Stimulated activated CD8-positive, alpha-beta memory T cell treated with anti-CD3 and anti-CD28 coated beads, Interleukin-4, amount 100 ng/mL, for 24 hours (primary cell): ENCODE results near the gene MYBL2.

Experiments
- DNase-seq: peaks from one replicate; pipeline ENCODE4 v3.0.0-alpha.2; 2020; ENCODE audit warnings: low read depth

MYBL2 gene

GRCh38 chr20:43723735-43724134, 56.8 kb downstream of the MYBL2 start:
- DNase-seq: no peak

- DNase-seq: no peak
Measured at GRCh38 chr20:43724383-43724782, 57.5 kb downstream of the MYBL2 start.

- DNase-seq: no peak
Measured at GRCh38 chr20:43725666-43726065, 58.8 kb downstream of the MYBL2 start.

GRCh38 chr20:43726333-43726732, 59.4 kb downstream of the MYBL2 start:
- DNase-seq: no peak

- no peak for DNase-seq
Measured at GRCh38 chr20:43726811-43727338, 60.0 kb downstream of the MYBL2 start, which contains the start of gene GTSF1L. GTSF1L (minus strand) TSS chr20:43727002; CDS start chr20:43726694, 308 bp downstream.

- DNase-seq: no peak
Measured at GRCh38 chr20:43727980-43728590, 61.2 kb downstream of the MYBL2 start.

GRCh38 chr20:43728686-43729255, 61.9 kb downstream of the MYBL2 start:
- DNase-seq: no peak

- DNase-seq: no peak
Measured at GRCh38 chr20:43731469-43731868, 64.6 kb downstream of the MYBL2 start.

GRCh38 chr20:43731927-43732326, 65.0 kb downstream of the MYBL2 start:
- DNase-seq: no peak

- DNase-seq: peak; percentile 14
Measured at GRCh38 chr20:43736588-43737158, 69.8 kb downstream of the MYBL2 start.

- no peak for DNase-seq
Measured at GRCh38 chr20:43737925-43738324, 71.0 kb downstream of the MYBL2 start.

- DNase-seq: no peak
Measured at GRCh38 chr20:43739148-43739749, 72.3 kb downstream of the MYBL2 start.

- DNase-seq: no peak
Measured at GRCh38 chr20:43740642-43741041, 73.7 kb downstream of the MYBL2 start.

- no peak for DNase-seq
Measured at GRCh38 chr20:43744151-43744611, 77.3 kb downstream of the MYBL2 start.

GRCh38 chr20:43744966-43745730, 78.2 kb downstream of the MYBL2 start:
- DNase-seq: no peak

- DNase-seq: no peak
Measured at GRCh38 chr20:43746344-43747137, 79.6 kb downstream of the MYBL2 start.

- no peak for DNase-seq
Measured at GRCh38 chr20:43748274-43748673, 81.4 kb downstream of the MYBL2 start.

GRCh38 chr20:43749734-43750294, 82.9 kb downstream of the MYBL2 start:
- DNase-seq: peak; percentile 73

GRCh38 chr20:43750774-43751166, 83.9 kb downstream of the MYBL2 start:
- no peak for DNase-seq

GRCh38 chr20:43751167-43752050, 84.5 kb downstream of the MYBL2 start:
- DNase-seq: peak; percentile 24
